Measurements from ENCODE around the gene ESRP2.

ESRP2 gene

DNA sequence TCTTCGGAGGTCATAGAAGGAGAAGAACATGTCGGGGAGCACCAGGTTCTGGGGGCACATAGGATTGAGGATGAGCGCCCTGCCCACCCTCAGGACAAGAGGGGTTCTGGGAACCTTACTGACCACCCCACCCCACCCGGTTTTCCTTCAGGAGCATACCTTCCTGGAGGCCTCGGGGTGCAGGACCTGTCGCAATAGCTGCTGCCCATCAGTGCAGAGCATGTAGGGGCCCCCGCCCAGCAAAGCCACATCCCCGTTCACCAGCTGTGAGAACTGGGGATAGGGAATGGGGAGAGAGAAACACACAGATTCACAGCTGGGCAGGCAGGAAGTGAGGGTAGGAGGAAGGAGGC is 2.1 kb downstream of the ESRP2 start:
- no peak for DNase-seq (ENCODE audit: low read depth)
- no peak overlapping the region for H3K4me3 ChIP-seq (ENCODE audit: low read depth, low read length)
- TF ChIP-seq MYC (IDR thresholded peaks at IDR 0.05; ENCODE audit: low read depth, low read length), result no peak
- TF ChIP-seq, protein P1, sequence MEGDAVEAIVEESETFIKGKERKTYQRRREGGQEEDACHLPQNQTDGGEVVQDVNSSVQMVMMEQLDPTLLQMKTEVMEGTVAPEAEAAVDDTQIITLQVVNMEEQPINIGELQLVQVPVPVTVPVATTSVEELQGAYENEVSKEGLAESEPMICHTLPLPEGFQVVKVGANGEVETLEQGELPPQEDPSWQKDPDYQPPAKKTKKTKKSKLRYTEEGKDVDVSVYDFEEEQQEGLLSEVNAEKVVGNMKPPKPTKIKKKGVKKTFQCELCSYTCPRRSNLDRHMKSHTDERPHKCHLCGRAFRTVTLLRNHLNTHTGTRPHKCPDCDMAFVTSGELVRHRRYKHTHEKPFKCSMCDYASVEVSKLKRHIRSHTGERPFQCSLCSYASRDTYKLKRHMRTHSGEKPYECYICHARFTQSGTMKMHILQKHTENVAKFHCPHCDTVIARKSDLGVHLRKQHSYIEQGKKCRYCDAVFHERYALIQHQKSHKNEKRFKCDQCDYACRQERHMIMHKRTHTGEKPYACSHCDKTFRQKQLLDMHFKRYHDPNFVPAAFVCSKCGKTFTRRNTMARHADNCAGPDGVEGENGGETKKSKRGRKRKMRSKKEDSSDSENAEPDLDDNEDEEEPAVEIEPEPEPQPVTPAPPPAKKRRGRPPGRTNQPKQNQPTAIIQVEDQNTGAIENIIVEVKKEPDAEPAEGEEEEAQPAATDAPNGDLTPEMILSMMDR (IDR thresholded peaks at IDR 0.05; ENCODE audit: low read depth, low read length), result no peak
- TF ChIP-seq, protein P2, sequence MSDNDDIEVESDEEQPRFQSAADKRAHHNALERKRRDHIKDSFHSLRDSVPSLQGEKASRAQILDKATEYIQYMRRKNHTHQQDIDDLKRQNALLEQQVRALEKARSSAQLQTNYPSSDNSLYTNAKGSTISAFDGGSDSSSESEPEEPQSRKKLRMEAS (IDR thresholded peaks at IDR 0.05; ENCODE audit: low read depth, low read length), result no peak
- no peak for TF ChIP-seq POLR2A (IDR thresholded peaks at IDR 0.05; ENCODE audit: extremely low read depth, insufficient read length)

DNA sequence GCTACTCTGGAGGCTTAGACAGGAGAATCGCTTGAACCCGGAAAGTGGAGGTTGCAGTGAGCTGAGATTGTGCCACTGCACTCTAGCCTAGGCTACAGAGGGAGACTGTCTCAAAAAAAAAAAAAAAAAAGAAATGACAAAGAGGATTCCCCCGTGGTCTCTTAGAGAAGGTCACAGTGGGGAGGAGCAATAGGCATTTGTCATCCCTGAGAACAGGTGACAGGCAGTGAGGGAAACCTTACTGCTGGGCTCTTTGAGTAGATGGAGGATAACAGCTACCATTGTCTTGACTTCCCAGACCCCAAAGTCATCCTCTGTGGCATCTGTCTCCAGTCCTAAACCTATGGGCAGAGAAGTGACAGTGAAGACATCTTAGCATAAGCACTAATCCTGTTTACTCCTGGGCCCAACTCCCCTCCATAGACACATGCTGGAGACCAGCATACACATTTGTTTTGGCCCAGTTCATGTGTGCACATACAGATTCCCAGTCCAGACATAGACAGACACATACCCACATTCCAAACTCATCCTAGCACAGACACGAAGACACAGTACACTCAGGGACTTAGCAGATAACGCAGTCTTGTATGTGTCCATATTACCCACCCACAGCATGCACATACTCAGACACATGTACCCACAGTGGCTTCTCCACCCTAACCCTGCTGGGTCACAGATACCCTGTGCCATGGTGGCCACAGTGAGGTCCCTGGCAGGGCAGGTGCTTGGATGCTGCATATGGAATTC is 2.7 kb downstream of the ESRP2 start:
- no peak for TF ChIP-seq MYC (IDR thresholded peaks at IDR 0.05; ENCODE audit: low read depth, low read length)
- TF ChIP-seq, protein P1 (IDR thresholded peaks at IDR 0.05; ENCODE audit: low read depth, low read length), result no peak
- TF ChIP-seq, protein P2 (IDR thresholded peaks at IDR 0.05; ENCODE audit: low read depth, low read length), result no peak
- no peak for TF ChIP-seq POLR2A (IDR thresholded peaks at IDR 0.05; ENCODE audit: extremely low read depth, insufficient read length)
- DNase-seq (ENCODE audit: low read depth), result no peak
- H3K4me3 ChIP-seq (ENCODE audit: low read depth, low read length), result no peak overlapping the region

DNA sequence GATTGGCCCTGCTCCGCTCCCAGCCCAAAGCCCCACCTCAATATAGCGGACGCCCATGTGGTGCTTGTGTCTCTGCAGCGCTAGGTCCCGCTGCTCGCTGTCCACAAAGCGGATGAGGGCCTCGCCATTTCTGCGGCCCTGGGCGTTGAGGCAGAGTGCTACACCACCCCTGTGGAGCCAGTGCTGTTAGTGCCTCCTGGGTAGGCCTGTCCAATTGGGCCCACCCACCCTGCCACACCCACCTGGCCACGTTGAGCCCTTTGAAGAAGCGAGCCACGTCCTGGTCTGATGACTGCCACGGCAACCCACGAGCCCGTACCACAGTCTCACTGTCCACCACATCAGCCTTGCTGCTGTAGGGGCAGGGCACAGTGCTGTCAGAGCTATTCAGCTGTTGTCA is 3.6 kb downstream of the ESRP2 start:
- DNase-seq (ENCODE audit: low read depth), result no peak
- no peak for TF ChIP-seq MYC (IDR thresholded peaks at IDR 0.05; ENCODE audit: low read depth, low read length)
- no peak overlapping the region for H3K4me3 ChIP-seq (ENCODE audit: low read depth, low read length)

DNA sequence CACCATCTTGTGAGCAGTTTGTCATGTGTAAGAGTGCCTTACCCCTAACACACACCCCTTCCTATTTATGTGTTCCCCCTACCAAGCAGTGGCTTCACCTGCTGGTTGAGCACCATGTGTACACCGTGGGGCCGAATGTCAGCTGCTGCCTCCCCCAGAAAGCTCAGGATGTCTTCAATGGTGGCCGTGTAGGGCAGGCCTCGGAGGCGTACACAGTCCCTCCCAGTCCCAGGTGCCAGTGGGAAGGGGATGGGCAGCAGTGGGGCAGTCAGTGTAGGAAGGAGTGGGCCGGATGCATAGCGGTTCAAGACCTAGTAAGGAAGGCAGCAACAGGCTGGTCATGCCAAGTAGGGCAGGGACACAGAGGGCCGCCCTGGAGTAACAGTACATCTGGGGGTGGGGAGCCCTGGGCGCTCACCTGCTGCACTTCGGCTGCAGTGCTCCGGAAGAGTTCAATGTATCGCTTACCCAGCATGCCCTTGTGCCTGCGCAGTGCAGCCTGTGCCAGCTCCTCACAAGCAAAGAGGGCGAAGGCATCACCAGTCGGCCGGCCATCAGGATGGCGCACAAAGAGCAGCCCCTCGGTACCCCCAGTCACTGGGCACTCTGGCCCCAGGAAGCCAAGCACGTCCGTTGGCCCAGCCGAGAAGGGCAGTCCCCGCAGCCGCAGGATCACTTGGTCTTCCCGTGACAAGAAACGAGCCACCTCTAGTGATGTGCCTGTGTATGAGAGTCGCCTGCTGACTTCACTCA is 4.4 kb downstream of the ESRP2 start:
- TF ChIP-seq POLR2A (IDR thresholded peaks at IDR 0.05; ENCODE audit: extremely low read depth, insufficient read length) (no peak), MYC (IDR thresholded peaks at IDR 0.05; ENCODE audit: low read depth, low read length) (no peak)
- TF ChIP-seq, protein P2 (IDR thresholded peaks at IDR 0.05; ENCODE audit: low read depth, low read length), result no peak
- TF ChIP-seq, protein P1 (IDR thresholded peaks at IDR 0.05; ENCODE audit: low read depth, low read length), result no peak
- H3K4me3 ChIP-seq (ENCODE audit: low read depth, low read length), result no peak overlapping the region
- no peak for DNase-seq (ENCODE audit: low read depth)

DNA sequence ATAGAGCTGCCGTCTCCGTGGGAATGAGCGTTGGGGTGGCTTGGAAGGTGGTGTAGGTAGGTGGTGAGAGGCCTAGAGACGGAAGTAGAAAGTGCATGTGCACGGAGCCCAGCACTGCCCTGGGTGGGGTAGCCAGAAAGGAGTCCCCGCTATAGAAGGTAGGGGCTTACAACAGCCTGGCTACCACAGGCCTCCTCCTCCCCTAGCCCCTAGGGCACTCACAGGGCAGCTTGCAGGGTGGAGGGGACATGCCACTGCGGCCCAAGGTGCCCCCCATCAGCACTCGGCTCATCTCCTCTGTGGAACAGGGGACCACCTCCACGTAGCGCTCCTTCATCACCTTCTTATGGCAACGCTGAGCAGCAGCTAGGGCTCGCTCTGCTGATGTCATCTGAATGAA is 5.0 kb downstream of the ESRP2 start:
- no peak overlapping the region for H3K4me3 ChIP-seq (ENCODE audit: low read depth, low read length)
- DNase-seq (ENCODE audit: low read depth), result no peak
- TF ChIP-seq, protein P2 (IDR thresholded peaks at IDR 0.05; ENCODE audit: low read depth, low read length), result no peak
- no peak for TF ChIP-seq POLR2A (IDR thresholded peaks at IDR 0.05; ENCODE audit: extremely low read depth, insufficient read length)
- TF ChIP-seq, protein P1 (IDR thresholded peaks at IDR 0.05; ENCODE audit: low read depth, low read length), result no peak
- no peak for TF ChIP-seq MYC (IDR thresholded peaks at IDR 0.05; ENCODE audit: low read depth, low read length)

DNA sequence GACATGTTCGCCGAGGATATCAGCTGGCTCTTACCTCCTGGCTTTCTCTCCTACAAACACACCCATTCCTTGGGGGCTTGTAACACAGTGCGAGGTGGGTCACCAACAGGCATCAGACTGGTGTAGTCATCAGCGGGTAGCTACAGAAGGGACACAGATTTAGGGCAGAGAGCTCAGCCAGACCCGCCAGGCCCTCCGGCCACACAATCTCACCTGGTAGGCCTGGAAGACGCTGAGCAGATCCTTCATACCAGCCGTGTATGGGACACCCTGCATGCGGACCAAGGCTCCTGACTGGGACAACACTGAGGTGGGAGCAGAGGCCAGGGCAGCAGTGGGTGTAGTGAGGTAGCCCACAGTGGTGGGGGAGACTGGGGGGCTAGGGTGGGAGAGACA is 5.8 kb downstream of the ESRP2 start:
- no peak overlapping the region for H3K4me3 ChIP-seq (ENCODE audit: low read depth, low read length)
- TF ChIP-seq POLR2A (IDR thresholded peaks at IDR 0.05; ENCODE audit: extremely low read depth, insufficient read length) (no peak), MYC (IDR thresholded peaks at IDR 0.05; ENCODE audit: low read depth, low read length) (no peak)
- TF ChIP-seq, protein P1 (IDR thresholded peaks at IDR 0.05; ENCODE audit: low read depth, low read length), result no peak
- TF ChIP-seq, protein P2 (IDR thresholded peaks at IDR 0.05; ENCODE audit: low read depth, low read length), result no peak
- DNase-seq (ENCODE audit: low read depth), result no peak

Data from NB4 (cell line).